ENCODE data around the gene HID1. TPM values are rescaled to one million over a fixed set of nuclear protein-coding genes. Genes with fewer than 3 reads are reported as not detected.

Gene HID1
- total RNA-seq, 1 donor from 2014 or later = 3.5 TPM

DNA sequence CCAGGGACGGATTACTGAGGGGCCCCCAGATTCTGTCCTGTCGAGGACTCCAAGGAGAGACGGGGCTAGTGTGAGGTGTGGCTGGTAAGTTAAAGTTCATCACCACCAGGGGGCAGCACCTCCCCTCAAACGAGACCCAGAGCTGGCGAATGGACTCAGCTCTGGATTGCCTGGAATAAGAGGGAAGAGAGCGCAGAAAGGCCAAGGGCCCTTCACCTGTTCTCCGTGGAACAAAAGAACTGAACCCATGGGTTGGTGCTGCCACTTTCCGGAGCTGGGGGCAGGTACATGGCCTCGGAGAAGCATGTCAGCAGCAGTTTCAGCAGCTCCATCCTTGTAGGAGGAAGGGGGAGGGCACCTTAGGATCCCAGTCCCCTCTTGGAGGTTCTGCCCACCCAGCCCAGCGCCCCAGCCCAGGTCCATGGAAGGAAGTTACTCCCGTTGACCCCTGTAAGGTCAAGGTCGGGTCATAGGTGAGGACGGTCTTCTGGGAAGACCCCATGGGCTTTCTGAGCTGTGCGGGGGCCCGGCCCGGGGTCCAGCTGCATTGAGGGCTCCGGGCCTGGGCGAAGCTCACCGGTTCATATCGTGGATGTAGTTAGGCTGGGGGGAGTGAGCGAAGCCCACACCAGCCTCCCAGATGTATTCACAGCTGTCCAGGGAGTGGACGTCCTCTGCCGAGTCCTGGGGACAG, 10.8 kb downstream of the HID1 start:
- H3F3A ChIP-seq (ENCODE audit: low read depth) = no peaks in the 10 kb centered on the region
- H3K9me3 Mint-ChIP-seq = no peaks in the 10 kb centered on the region
- no peak overlapping the region for H3K9ac ChIP-seq
- no peaks in the 10 kb centered on the region for H3K4me1 ChIP-seq
- H3K27me3 ChIP-seq = peaks cover 33% of the 10 kb centered on the region
- DNase-seq (ENCODE audit: low spot score) = peak; percentile 93
- no peaks in the 10 kb centered on the region for H3K79me2 ChIP-seq (ENCODE audit: low read depth)
- H4K20me1 ChIP-seq (ENCODE audit: low read depth) = no peaks in the 10 kb centered on the region
- TF ChIP-seq, protein P1, sequence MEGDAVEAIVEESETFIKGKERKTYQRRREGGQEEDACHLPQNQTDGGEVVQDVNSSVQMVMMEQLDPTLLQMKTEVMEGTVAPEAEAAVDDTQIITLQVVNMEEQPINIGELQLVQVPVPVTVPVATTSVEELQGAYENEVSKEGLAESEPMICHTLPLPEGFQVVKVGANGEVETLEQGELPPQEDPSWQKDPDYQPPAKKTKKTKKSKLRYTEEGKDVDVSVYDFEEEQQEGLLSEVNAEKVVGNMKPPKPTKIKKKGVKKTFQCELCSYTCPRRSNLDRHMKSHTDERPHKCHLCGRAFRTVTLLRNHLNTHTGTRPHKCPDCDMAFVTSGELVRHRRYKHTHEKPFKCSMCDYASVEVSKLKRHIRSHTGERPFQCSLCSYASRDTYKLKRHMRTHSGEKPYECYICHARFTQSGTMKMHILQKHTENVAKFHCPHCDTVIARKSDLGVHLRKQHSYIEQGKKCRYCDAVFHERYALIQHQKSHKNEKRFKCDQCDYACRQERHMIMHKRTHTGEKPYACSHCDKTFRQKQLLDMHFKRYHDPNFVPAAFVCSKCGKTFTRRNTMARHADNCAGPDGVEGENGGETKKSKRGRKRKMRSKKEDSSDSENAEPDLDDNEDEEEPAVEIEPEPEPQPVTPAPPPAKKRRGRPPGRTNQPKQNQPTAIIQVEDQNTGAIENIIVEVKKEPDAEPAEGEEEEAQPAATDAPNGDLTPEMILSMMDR (IDR thresholded peaks at IDR 0.05) = peak; percentile 82
- TF ChIP-seq EZH2 (IDR thresholded peaks at IDR 0.05) (no peak), EZH2phosphoT487 (IDR thresholded peaks at IDR 0.05) (no peak)
- no peak overlapping the region for H3K4me2 ChIP-seq
- H3K27me3 Mint-ChIP-seq (ENCODE audit: insufficient read depth, low read depth) = peaks cover 23% of the 10 kb centered on the region
- no peaks in the 10 kb centered on the region for H3K36me3 Mint-ChIP-seq
- H3K9me3 ChIP-seq (ENCODE audit: low read depth) = no peaks in the 10 kb centered on the region
- no peaks in the 10 kb centered on the region for H3K36me3 ChIP-seq
- H3K27ac Mint-ChIP-seq = peak overlapping the region; percentile 57
- no peak overlapping the region for H2AFZ ChIP-seq (replicated peaks)
- no peak overlapping the region for H3K27ac ChIP-seq
- peak overlapping the region; percentile 18 for H3K4me3 Mint-ChIP-seq
- H3K4me1 Mint-ChIP-seq = peaks cover 6% of the 10 kb centered on the region
- H3K4me3 ChIP-seq = no peak overlapping the region

DNA sequence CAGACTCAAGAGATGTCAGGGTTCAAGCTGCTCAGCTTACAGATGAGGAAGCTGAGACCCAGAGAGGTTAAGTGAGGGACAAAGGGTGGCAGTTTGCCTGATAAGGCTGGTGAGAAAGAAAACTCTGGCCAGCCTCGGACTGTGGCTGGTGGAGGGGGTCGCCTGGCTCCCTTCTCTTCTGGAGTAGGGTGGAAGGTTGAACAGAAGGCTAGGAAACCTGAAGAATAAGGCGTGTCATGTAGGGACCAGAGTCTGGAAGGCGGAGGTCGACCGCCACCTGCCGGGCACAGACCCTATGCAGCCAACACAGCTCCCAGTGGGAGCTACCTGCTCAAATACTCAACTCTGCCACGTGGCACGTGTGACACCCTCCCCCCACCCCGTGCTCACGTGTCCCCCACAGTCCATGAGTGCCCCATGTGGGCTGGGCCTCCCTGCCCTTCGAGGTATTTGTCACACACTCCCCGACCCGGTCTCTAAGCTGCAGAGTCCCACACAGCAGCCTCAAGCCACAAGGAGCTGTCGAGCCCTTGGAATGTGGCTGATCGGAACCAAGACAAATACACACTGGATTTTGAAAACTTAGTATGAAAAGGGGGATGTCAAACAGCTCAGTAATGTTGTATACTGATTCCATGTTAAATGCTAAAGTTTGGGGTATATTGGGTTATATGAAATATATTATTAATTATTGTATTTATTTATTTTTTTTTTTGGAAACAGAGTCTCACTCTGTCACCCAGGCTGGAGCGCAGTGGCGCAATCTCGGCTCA, 11.8 kb downstream of the HID1 start:
- Histone ChIP-seq H3K79me2 (ENCODE audit: low read depth) (no peaks in the 10 kb centered on the region), H3K4me1 (no peaks in the 10 kb centered on the region), H3K4me3 (no peak overlapping the region), H3K27me3 (peaks cover 33% of the 10 kb centered on the region), H3K4me2 (no peak overlapping the region), H3K9ac (no peak overlapping the region), H3F3A (ENCODE audit: low read depth) (no peaks in the 10 kb centered on the region), H3K36me3 (no peaks in the 10 kb centered on the region), H4K20me1 (ENCODE audit: low read depth) (no peaks in the 10 kb centered on the region), H3K27ac (no peak overlapping the region), H2AFZ (replicated peaks) (no peak overlapping the region), H3K9me3 (ENCODE audit: low read depth) (no peaks in the 10 kb centered on the region)
- no peaks in the 10 kb centered on the region for H3K36me3 Mint-ChIP-seq
- no peaks in the 10 kb centered on the region for H3K9me3 Mint-ChIP-seq
- H3K4me1 Mint-ChIP-seq = peaks cover 6% of the 10 kb centered on the region
- DNase-seq (ENCODE audit: low spot score) = peak; percentile 80
- H3K27ac Mint-ChIP-seq = no peak overlapping the region
- H3K4me3 Mint-ChIP-seq = no peak overlapping the region
- H3K27me3 Mint-ChIP-seq (ENCODE audit: insufficient read depth, low read depth) = peaks cover 16% of the 10 kb centered on the region
- TF ChIP-seq, protein P1 (IDR thresholded peaks at IDR 0.05) = peak; percentile 63
- no peak for TF ChIP-seq EZH2 (IDR thresholded peaks at IDR 0.05)

DNA sequence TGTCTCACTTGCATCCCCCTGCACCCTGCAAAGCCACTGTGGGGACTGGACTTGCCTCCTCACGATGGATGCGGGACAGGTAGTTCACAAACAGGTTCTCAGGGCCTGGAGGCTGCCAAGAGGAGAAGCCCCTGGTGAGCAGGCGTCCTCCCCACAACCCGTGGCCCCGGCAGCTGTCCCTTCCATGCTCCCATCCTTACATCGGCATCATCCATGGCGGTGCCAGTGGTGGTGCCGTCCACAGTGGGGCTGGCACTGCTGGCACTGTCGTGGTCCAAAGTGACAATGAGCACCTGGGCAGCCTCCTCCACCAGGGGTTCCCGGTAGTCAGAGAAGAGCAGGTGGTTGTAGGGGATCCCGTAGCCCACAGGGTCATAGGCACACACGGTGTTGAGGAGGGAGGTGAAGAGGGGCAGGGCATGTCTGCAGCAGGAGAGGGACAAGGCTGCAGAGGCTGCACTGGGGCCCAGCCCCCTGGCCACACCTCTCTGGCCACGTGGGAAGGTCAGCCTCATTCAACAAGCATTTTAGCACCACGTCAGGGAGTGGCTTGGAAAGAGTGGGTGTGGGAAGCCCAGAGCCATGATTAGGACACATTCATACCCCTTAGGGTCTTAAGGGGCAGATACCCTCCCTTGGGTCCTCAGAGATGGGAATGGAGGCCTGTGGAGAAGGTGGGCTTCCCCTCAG, 12.6 kb downstream of the HID1 start:
- no peak overlapping the region for H3K27ac ChIP-seq
- no peaks in the 10 kb centered on the region for H3K9me3 Mint-ChIP-seq
- no peak for DNase-seq (ENCODE audit: low spot score)
- H3K27me3 ChIP-seq = peaks cover 33% of the 10 kb centered on the region
- H3K4me3 ChIP-seq = no peak overlapping the region
- peaks cover 6% of the 10 kb centered on the region for H3K4me1 Mint-ChIP-seq
- no peaks in the 10 kb centered on the region for H3K4me1 ChIP-seq
- H3K9ac ChIP-seq = no peak overlapping the region
- H3F3A ChIP-seq (ENCODE audit: low read depth) = no peaks in the 10 kb centered on the region
- H3K27me3 Mint-ChIP-seq (ENCODE audit: insufficient read depth, low read depth) = peaks cover 16% of the 10 kb centered on the region
- no peaks in the 10 kb centered on the region for H3K36me3 ChIP-seq
- H3K36me3 Mint-ChIP-seq = no peaks in the 10 kb centered on the region
- H3K27ac Mint-ChIP-seq = peak overlapping the region; percentile 66
- H3K79me2 ChIP-seq (ENCODE audit: low read depth) = no peaks in the 10 kb centered on the region
- H4K20me1 ChIP-seq (ENCODE audit: low read depth) = no peaks in the 10 kb centered on the region
- H3K9me3 ChIP-seq (ENCODE audit: low read depth) = no peaks in the 10 kb centered on the region
- no peak overlapping the region for H3K4me2 ChIP-seq
- H2AFZ ChIP-seq (replicated peaks) = no peak overlapping the region
- no peak overlapping the region for H3K4me3 Mint-ChIP-seq
- TF ChIP-seq EZH2 (IDR thresholded peaks at IDR 0.05) (no peak), EZH2phosphoT487 (IDR thresholded peaks at IDR 0.05) (no peak)
- TF ChIP-seq, protein P1 (IDR thresholded peaks at IDR 0.05) = no peak
